Activated CD4-positive, alpha-beta T cell treated with anti-CD3 and anti-CD28 coated beads, Interleukin-2, amount 10 ng/mL, durations not matched to agents 24 days and 14 days (primary cell): ENCODE data around the gene PIGL. TPM values are rescaled to one million over a fixed set of nuclear protein-coding genes. Genes with fewer than 3 reads are reported as not detected.
"Not testable (repeated sequence)": the region's sequence is repeated elsewhere in the genome, so short reads cannot be mapped to it uniquely, and the experiment has no call there.

Source experiments
- DNase-seq: peaks from one replicate; pipeline ENCODE4 v3.0.0; 2022
- H3K27ac Mint-ChIP-seq: one replicate; pipeline ENCODE4 v1.8.0; 2022; ENCODE audit warnings: mild to moderate bottlenecking, mixed read lengths
- H3K27me3 Mint-ChIP-seq: one replicate; pipeline ENCODE4 v1.8.0; 2022; ENCODE audit warnings: mixed read lengths
- H3K36me3 Mint-ChIP-seq: one replicate; pipeline ENCODE4 v1.8.0; 2022; ENCODE audit warnings: low read depth, mild to moderate bottlenecking, mixed read lengths
- H3K4me1 Mint-ChIP-seq: one replicate; pipeline ENCODE4 v1.8.0; 2021; ENCODE audit warnings: mixed read lengths
- H3K4me3 Mint-ChIP-seq: one replicate; pipeline ENCODE4 v1.8.0; 2022; ENCODE audit warnings: mild to moderate bottlenecking, moderate library complexity, mixed read lengths
- H3K9me3 Mint-ChIP-seq: one replicate; pipeline ENCODE4 v1.8.0; 2021; ENCODE audit warnings: mixed read lengths
- intact Hi-C: fragments of 100-400 bp; cut with micrococcal nuclease; formaldehyde crosslinking; loops from one replicate; pipeline ENCODE4 v1.15.1; 2023
- total RNA-seq: library from RNA; stranded (reverse); gene quantifications from 2 replicates; pipeline ENCODE4 v1.2.3, GENCODE V29; 2022

The PIGL gene
- total RNA-seq, 1 donor from 2014 or later: 41.5 TPM

DNA sequence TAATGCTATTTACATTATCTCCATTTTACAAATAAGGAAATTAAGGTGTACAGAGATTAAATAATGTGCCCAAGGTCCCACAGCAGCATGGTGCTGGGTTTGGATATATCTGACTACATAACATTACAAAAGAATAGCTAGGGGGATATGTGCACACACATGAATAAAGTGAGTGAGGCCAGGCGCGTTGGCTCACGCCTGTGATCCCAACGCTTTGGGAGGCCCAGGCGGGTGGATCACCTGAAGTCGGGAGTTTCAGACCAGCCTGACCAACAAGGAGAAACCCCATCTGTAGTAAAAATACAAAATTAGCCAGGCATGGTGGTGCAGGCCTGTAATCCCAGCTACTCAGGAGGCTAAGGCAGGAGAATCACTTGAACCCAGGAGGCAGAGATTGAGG is 12.2 kb upstream of the PIGL start:
- H3K27me3 Mint-ChIP-seq, DNase-seq, H3K9me3 Mint-ChIP-seq, H3K27ac Mint-ChIP-seq, intact Hi-C loops, H3K4me3 Mint-ChIP-seq, H3K36me3 Mint-ChIP-seq: not testable (repeated sequence)
- peaks cover 21% of the 10 kb centered on the region for H3K4me1 Mint-ChIP-seq

DNA sequence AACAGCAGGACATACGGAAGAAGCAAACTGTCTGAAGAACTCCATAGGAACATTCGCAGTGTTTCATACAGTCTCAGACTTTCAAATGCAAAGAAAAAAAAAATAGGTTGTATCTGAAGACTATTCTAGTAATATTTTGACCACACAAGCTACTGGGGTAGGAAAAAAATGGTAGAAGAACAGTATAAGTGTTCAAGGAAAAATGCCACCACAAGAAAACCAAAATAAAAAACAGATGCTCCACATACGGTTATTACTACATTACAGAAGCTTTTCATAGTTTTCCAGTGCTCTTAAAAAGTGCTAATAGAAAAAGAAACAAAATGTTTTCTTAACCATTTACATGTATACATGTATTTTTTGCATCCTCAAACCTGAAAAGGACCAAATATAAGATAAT is 5.4 kb upstream of the PIGL start:
- Mint-ChIP-seq H3K27ac (no peak overlapping the region), H3K27me3 (no peaks in the 10 kb centered on the region), H3K36me3 (peaks cover 3% of the 10 kb centered on the region), H3K4me3 (no peak overlapping the region), H3K9me3 (no peaks in the 10 kb centered on the region), H3K4me1 (peaks cover 34% of the 10 kb centered on the region)
- no peak for DNase-seq
- intact Hi-C loops: loop anchor here (10.0 kb wide), 3 partner anchors 173 to 373 kb away; partner anchors contain the start of genes TRPV2 and UBB

DNA sequence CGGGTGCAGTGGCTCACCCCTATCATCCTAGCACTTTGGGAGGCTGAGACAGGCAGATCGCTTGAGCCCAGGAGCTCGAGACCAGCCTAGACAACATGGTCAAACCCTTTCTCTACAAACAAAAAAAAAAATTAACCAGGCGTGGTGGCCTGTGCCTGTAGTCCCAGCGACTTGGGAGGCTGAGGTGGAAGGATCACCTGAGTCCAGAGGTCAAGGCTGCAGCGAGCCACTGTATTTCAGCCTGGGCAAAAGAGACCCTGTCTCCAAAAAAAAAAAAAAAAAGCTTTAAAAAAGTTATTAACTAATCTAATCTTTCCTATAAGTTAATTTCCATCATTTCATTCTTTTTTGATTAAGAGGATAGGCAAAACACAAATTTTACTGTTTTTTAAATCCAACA is 4.2 kb upstream of the PIGL start:
- Mint-ChIP-seq H3K27ac (no peak overlapping the region), H3K9me3 (no peaks in the 10 kb centered on the region), H3K4me1 (peaks cover 36% of the 10 kb centered on the region), H3K36me3 (peaks cover 6% of the 10 kb centered on the region), H3K4me3 (no peak overlapping the region), H3K27me3 (no peaks in the 10 kb centered on the region)
- intact Hi-C loops: loop anchor here (10.0 kb wide), 3 partner anchors 172 to 372 kb away; partner anchors contain the start of genes TRPV2 and UBB
- no peak for DNase-seq

DNA sequence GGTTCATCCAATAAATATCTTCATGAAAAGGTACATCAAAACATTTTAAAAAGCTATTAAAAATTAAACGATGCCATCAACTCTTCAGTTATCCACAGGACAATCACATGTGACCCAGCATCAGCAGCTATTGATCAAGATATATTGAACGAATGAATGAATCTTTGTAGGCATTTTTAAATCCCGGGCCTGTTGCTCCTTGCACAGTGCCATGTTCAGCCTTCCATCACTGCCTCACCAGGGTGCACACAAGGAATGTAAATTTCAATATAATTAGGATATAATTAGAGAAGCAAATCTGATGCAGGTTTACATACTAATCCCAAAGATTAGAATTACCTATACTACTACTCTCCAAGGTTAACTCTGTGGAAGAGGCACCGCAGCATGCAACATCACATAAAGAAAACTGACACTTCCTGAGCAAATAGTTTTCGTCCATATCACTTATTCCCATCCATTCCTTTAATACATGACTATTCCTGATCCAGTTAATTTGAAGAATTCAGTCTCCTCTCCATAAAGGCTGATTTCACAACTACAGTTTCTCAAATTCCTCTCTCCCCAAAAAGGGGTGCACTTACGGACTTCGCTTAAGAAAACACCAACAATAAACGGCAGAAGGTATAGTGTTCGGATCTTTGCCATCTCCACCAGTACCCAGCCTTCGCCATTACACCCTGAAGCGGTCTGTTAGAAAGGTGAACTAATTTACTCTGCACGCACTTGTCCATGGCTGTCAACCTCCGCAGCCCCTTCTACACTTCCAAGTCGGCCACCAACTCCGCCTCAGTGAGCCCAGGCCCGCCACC is 2.6 kb upstream of the PIGL start:
- Mint-ChIP-seq H3K9me3 (no peaks in the 10 kb centered on the region), H3K4me3 (peak overlapping the region; percentile 97), H3K27ac (peak overlapping the region; percentile 76), H3K27me3 (no peaks in the 10 kb centered on the region), H3K36me3 (peaks cover 8% of the 10 kb centered on the region), H3K4me1 (peaks cover 37% of the 10 kb centered on the region)
- intact Hi-C loops: loop anchor here (1.0 to 10.0 kb wide), 8 partner anchors 15 to 370 kb away; partner anchors contain the start of genes CENPV, TRPV2 and UBB
- no peak for DNase-seq

DNA sequence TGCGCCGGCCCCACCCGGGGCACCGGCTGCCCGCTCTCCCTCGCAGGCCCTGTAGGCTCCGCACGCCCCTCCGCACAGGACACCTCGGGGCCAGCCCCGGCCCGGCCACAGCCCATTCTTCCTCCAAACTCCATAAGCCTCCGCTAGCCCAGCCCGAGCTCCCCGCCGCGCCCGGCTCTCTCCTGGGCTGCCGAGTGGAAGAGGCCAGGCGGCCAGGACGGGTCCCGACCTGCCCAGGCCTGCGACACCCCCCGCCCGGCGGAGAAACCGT is 2.1 kb upstream of the PIGL start:
- peaks cover 37% of the 10 kb centered on the region for H3K4me1 Mint-ChIP-seq
- H3K27ac Mint-ChIP-seq: peak overlapping the region; percentile 76
- peak overlapping the region; percentile 97 for H3K4me3 Mint-ChIP-seq
- no peaks in the 10 kb centered on the region for H3K9me3 Mint-ChIP-seq
- intact Hi-C loops: loop anchor here (1.0 to 10.0 kb wide), 8 partner anchors 14 to 370 kb away; partner anchors contain the start of genes CENPV, TRPV2 and UBB
- peak; percentile 82 for DNase-seq
- H3K36me3 Mint-ChIP-seq: peaks cover 8% of the 10 kb centered on the region
- H3K27me3 Mint-ChIP-seq: no peaks in the 10 kb centered on the region

DNA sequence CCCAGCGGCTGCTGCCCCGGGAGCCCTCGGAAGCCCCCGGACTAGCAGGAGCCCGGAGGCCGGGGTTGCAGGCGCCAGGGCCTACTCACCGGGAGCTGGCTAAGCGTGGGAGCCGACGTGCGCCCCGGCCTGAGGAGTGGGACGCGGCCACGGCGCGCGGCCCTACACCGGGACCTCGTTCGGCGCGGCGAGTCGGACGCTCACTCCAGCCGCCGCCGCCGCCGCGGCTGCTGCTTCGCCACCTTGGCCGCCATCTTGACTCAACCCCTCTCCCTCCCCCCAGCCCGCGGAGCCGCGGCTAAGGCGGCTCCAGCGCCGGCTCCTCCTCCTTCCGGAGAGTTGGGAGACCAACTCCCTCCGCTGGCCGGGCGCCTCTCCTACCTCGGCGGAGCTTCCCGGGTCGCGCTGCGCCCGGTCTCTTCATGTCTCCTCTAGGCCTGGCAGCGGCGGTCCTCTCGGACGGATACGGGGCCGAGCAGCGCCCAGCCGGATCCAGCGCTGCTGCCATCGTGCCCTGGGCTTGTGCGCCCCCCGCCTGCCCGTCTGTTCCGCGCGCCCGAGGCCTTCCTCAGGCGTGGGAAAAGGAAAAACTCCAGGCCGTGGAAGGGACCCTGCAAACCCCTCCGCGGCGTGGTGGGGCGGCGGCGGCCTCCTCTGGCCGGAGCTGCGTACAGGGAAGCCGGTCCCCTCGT is 1.6 kb upstream of the PIGL start, which contains the start of gene NCOR1:
Gene NCOR1 (minus strand): TSS at position 262 of the 692 bp plus-strand sequence. CDS start 20,965 bp downstream, outside the sequence.
- DNase-seq: peak; percentile 97
- Mint-ChIP-seq H3K9me3 (no peaks in the 10 kb centered on the region), H3K27me3 (no peaks in the 10 kb centered on the region), H3K4me1 (peaks cover 37% of the 10 kb centered on the region), H3K36me3 (peaks cover 8% of the 10 kb centered on the region), H3K4me3 (peak within 1 kb of the TSS; percentile 97), H3K27ac (peak within 1 kb of the TSS; percentile 87)
- intact Hi-C loops: loop anchor here (1.0 to 10.0 kb wide), 8 partner anchors 14 to 369 kb away; partner anchors contain the start of genes CENPV, TRPV2 and UBB

DNA sequence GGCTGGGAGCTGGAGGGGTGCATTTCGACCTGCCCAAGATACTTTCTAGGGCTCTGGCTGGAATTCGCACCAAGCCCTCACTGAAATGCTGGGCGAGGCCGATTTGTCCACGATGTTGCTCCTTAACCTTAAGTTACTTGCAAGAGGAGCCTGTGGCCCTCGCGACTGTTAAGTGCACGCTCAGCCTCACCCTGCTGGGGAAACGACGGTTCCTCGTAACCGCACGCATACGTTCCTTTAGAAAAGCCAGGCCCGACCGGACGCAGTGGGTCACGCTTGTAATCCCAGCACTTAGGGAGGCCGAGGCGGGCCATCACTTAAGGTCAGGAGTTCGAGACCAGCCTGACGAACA is 1.1 kb upstream of the PIGL start:
- Mint-ChIP-seq H3K27ac (peak overlapping the region; percentile 87), H3K9me3 (no peaks in the 10 kb centered on the region), H3K27me3 (no peaks in the 10 kb centered on the region), H3K4me1 (peaks cover 37% of the 10 kb centered on the region), H3K4me3 (peak overlapping the region; percentile 97), H3K36me3 (peaks cover 8% of the 10 kb centered on the region)
- intact Hi-C loops: loop anchor here (1.0 to 10.0 kb wide), 8 partner anchors 13 to 369 kb away; partner anchors contain the start of genes CENPV, TRPV2 and UBB
- DNase-seq: no peak

DNA sequence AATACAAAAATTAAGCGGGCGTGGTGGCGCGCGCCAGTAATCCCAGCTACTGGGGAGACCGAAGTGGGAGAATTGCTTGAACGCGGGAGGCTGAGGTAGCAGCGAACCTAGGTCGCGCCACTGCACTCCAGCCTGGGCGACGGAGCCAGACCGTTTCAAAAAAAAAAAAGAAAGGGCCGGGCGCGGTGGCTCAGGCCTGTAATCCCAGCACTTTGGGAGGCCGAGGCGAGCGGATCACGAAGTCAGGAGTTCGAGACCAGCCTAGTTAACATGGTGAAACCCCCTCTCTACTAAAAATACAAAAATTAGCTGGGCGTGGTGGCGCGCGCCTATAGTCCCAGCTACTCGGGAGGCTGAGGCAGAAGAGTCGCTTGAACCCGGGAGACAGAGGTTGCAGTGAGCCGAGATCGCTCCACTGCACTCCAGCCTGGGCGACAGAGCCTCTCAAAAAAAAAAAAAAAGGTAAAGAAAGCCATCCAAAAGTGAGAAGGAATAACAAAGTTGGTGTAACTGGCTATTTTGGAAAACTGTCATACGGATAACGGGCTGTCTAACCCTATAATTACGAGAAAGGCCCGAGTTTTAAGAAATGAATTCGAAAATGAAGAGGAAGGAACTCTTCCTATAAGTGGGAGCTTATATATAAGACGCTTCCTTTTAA is 539 bp upstream of the PIGL start:
- H3K9me3 Mint-ChIP-seq, H3K27me3 Mint-ChIP-seq, H3K36me3 Mint-ChIP-seq: not testable (repeated sequence)
- H3K4me3 Mint-ChIP-seq: peak overlapping the region; percentile 97
- peak; percentile 61 for DNase-seq
- intact Hi-C loops: loop anchor here (1.0 to 10.0 kb wide), 7 partner anchors 70 to 368 kb away; partner anchors contain the start of genes CENPV, TRPV2 and UBB
- peaks cover 35% of the 10 kb centered on the region for H3K4me1 Mint-ChIP-seq
- peak overlapping the region; percentile 94 for H3K27ac Mint-ChIP-seq

DNA sequence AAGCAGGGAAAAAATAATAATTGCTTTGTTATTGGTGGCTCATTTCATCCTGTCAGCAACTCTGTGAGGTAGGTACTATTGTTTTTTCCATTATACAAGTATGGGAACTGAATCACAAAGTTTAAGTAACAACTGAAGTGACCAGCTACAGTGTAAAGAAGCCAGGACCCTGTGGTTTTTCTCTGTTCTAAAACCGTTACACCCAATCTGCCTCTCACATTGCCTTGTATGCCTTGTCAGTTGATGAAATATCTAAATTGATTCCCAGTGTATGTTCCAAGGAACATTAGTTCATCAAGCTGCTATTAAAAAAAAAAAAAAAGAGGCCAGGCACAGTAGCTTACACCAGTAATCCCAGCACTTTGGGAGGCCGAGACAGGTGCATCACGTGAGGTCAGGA is 5.4 kb downstream of the PIGL start:
- peaks cover 4% of the 10 kb centered on the region for H3K36me3 Mint-ChIP-seq
- no peaks in the 10 kb centered on the region for H3K9me3 Mint-ChIP-seq
- no peak overlapping the region for H3K27ac Mint-ChIP-seq
- no peaks in the 10 kb centered on the region for H3K27me3 Mint-ChIP-seq
- DNase-seq: no peak
- peaks cover 4% of the 10 kb centered on the region for H3K4me1 Mint-ChIP-seq
- intact Hi-C loops: no loop called here
- H3K4me3 Mint-ChIP-seq: no peak overlapping the region

DNA sequence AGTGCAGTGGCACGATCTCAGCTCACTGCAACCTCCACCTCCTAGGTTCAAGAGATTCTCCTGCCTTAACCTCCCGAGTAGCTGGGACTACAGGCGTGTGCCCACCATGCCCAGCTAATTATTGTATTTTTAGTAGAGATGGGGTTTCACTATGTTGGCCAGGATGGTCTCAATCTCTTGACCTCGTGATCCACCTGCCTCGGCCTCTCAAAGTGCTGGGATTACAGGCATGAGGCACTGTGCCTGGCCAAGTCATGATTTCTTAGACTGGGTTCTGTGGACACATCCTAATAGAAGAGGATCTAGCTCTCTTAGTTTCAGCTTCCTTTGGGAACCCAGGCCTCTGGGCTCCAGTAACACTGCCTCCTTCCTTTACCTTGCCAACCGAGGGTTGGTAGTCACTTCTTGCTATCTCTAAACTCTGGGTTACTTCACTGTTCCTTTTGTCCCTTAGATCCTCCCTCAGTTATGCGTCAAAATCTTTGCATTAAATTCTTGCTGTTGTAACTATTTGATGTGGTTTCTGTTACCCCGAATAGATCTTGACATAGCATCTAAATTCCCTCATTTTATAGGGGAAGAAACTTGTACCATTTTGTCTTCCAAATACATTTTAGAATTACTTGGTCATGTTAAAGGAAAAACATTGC is 13.0 kb downstream of the PIGL start:
- H3K27me3 Mint-ChIP-seq, H3K9me3 Mint-ChIP-seq, DNase-seq: not testable (repeated sequence)
- peak overlapping the region; percentile 69 for H3K4me3 Mint-ChIP-seq
- H3K36me3 Mint-ChIP-seq: peaks cover 24% of the 10 kb centered on the region
- intact Hi-C loops: loop anchor here (1.0 kb wide), 2 partner anchors 15 to 56 kb away; partner anchors contain the start of gene NCOR1
- H3K27ac Mint-ChIP-seq: peak overlapping the region; percentile 82
- H3K4me1 Mint-ChIP-seq: peaks cover 15% of the 10 kb centered on the region

DNA sequence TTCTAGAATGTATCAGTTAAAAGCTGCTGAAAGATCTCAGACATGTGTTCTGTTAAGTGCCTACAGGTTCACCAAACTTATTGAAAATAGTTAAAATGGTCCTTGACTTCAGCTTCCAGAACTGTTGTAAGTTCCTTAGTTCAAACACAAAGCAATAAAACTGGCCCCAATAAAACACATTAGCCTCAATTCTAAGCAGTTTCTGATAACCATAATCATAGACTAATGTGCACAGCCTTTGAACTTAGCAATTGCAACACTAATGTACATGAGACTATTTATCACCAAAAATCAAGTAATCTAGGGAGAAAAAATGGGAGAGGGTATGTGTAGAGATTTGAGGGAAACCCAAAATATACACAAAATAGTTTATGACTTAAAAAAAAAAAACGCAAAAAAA is 15.4 kb downstream of the PIGL start:
- H3K36me3 Mint-ChIP-seq: peaks cover 28% of the 10 kb centered on the region
- no peak overlapping the region for H3K27ac Mint-ChIP-seq
- no peak for DNase-seq
- intact Hi-C loops: no loop called here
- H3K4me3 Mint-ChIP-seq: no peak overlapping the region
- no peaks in the 10 kb centered on the region for H3K27me3 Mint-ChIP-seq
- H3K9me3 Mint-ChIP-seq: no peaks in the 10 kb centered on the region
- peaks cover 15% of the 10 kb centered on the region for H3K4me1 Mint-ChIP-seq

DNA sequence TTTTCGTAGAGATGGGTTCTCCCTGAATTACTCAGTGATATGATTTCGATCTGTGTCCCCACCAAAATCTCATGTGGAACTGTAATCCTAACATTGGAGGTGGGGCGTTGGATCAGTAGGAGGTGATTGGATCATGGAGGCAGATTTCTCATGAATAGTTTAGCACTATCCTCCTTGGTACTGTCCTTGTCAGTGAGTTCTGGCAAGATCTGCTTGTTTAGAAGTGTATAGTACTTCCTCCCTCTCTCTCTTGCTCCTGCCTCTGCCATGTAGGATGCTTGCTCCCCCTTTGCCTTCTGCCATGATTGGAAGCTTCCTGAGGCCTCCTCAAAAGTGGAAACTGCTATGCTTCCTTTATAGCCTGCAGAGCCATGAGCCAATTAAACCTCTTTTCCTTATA is 22.9 kb downstream of the PIGL start:
- H3K9me3 Mint-ChIP-seq: no peaks in the 10 kb centered on the region
- no peak overlapping the region for H3K27ac Mint-ChIP-seq
- DNase-seq: no peak
- H3K4me3 Mint-ChIP-seq: no peak overlapping the region
- H3K27me3 Mint-ChIP-seq: no peaks in the 10 kb centered on the region
- intact Hi-C loops: no loop called here
- H3K4me1 Mint-ChIP-seq: peaks cover 7% of the 10 kb centered on the region
- peaks cover 15% of the 10 kb centered on the region for H3K36me3 Mint-ChIP-seq

DNA sequence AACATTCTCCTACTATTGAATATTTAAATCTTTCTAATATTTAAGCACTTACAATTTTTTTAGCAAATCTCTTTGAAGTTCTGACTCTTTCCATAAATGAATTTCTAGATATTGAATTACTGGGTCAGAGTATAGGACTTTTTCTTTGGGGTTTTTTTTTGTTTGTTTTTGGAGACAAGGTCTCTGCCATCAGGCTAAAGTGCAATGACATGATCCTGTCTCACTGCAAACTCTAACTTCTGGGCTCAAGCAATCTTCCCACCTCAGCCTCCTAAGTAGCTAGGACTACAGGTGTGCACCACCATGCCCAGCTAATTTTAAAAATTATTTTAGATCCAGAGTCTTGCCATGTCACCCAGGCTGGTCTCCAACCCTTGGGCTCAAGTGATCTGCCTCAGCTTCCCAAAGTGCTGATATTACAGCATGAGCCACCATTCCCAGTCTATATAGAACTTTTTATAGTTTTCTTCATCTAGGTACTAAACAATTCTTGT is 24.9 kb downstream of the PIGL start:
- peaks cover 12% of the 10 kb centered on the region for H3K36me3 Mint-ChIP-seq
- H3K27ac Mint-ChIP-seq: no peak overlapping the region
- intact Hi-C loops: no loop called here
- no peak overlapping the region for H3K4me3 Mint-ChIP-seq
- peaks cover 7% of the 10 kb centered on the region for H3K4me1 Mint-ChIP-seq
- no peak for DNase-seq
- no peaks in the 10 kb centered on the region for H3K27me3 Mint-ChIP-seq
- no peaks in the 10 kb centered on the region for H3K9me3 Mint-ChIP-seq
